Activated T-cell treated with anti-CD3 and anti-CD28 coated beads, Interleukin-2, amount 50 U/mL, for 72 hours (primary cell): ENCODE measurements around the gene MEI4. TPM values are rescaled to one million over a fixed set of nuclear protein-coding genes. Genes with fewer than 3 reads are reported as not detected.
"Not testable (repeated sequence)": the region's sequence is repeated elsewhere in the genome, so short reads cannot be mapped to it uniquely, and the experiment has no call there.

Experiments used
- ATAC-seq, 2 donors: fragments of 150-1000 bp; cut with Tn5 transposase; replicated peaks in 1 of 2; 2 replicates each; pipeline ENCODE4 v1.10.0; 2021; ENCODE audit warnings: moderate library complexity in 2 of 2, mild to moderate bottlenecking in 1 of 2
- DNase-seq, 2 donors: peaks; one replicate each; pipeline ENCODE4 v3.0.0; 2021 to 2022; ENCODE audit warnings: mixed read lengths in 1 of 2
- H3K27ac Mint-ChIP-seq: one replicate; pipeline ENCODE4 v1.8.0; 2022; ENCODE audit warnings: mild to moderate bottlenecking, moderate library complexity, mixed read lengths
- H3K27me3 Mint-ChIP-seq: one replicate; pipeline ENCODE4 v1.8.0; 2022; ENCODE audit warnings: low read depth, mixed read lengths
- H3K36me3 Mint-ChIP-seq, 2 donors: one replicate each; pipeline ENCODE4 v1.8.0; 2022; ENCODE audit warnings: mixed read lengths in 2 of 2, mild to moderate bottlenecking in 1 of 2; ENCODE audit not compliant: insufficient read depth in 2 of 2
- H3K4me1 Mint-ChIP-seq: one replicate; pipeline ENCODE4 v1.8.0; 2022; ENCODE audit warnings: low read depth, mixed read lengths
- H3K4me3 Mint-ChIP-seq, 2 donors: one replicate each; pipeline ENCODE4 v1.8.0; 2022; ENCODE audit warnings: mild to moderate bottlenecking in 2 of 2, mixed read lengths in 2 of 2, moderate library complexity in 2 of 2
- H3K9me3 Mint-ChIP-seq, 2 donors: one replicate each; pipeline ENCODE4 v1.8.0; 2022; ENCODE audit warnings: mixed read lengths in 2 of 2
- total RNA-seq, 2 donors: library from RNA; stranded (reverse); gene quantifications; one replicate each; pipeline ENCODE4 v1.2.3, GENCODE V29; 2022

MEI4 gene
- total RNA-seq, 2 donors from 2014 or later, result not detected

- ATAC-seq, result no peak
- no peak overlapping the region for H3K27ac Mint-ChIP-seq
- no peak for DNase-seq
- H3K36me3 Mint-ChIP-seq, result no peaks in the 10 kb centered on the region
- H3K4me1 Mint-ChIP-seq, result no peaks in the 10 kb centered on the region
- peaks cover 1 to 5% of the 10 kb centered on the region in 2 donors for H3K9me3 Mint-ChIP-seq
- peaks cover 7% of the 10 kb centered on the region for H3K27me3 Mint-ChIP-seq
- H3K4me3 Mint-ChIP-seq, result no peak overlapping the region
These were observed 8.6 kb upstream of the MEI4 start for GRCh38 chr6:77644102-77644705.

GRCh38 chr6:77650098-77650663, 2.7 kb upstream of the MEI4 start:
- peak overlapping the region; percentile 35 to 58 for H3K4me3 Mint-ChIP-seq
- peaks cover 7% of the 10 kb centered on the region for H3K27me3 Mint-ChIP-seq
- H3K4me1 Mint-ChIP-seq, result no peaks in the 10 kb centered on the region
- no peaks in the 10 kb centered on the region for H3K36me3 Mint-ChIP-seq
- ATAC-seq (peak in 1 of 2 donors; percentile 62), DNase-seq (peak; percentile 2 to 26)
- H3K27ac Mint-ChIP-seq, result no peak overlapping the region
- H3K9me3 Mint-ChIP-seq, result peaks cover 5 to 9% of the 10 kb centered on the region in 2 donors

GRCh38 chr6:77653816-77654215, 977 bp downstream of the MEI4 start:
- no peak for DNase-seq
- Mint-ChIP-seq H3K27me3 (peaks cover 5% of the 10 kb centered on the region), H3K27ac (no peak overlapping the region), H3K9me3 (peaks cover 8% of the 10 kb centered on the region in 2 donors), H3K4me3 (no peak overlapping the region), H3K36me3 (no peaks in the 10 kb centered on the region), H3K4me1 (no peaks in the 10 kb centered on the region)
- ATAC-seq, result no peak

- DNase-seq, ATAC-seq, H3K4me3 Mint-ChIP-seq, H3K36me3 Mint-ChIP-seq, H3K9me3 Mint-ChIP-seq, H3K4me1 Mint-ChIP-seq, H3K27me3 Mint-ChIP-seq, H3K27ac Mint-ChIP-seq: not testable (repeated sequence)
These were observed 2.2 kb downstream of the MEI4 start for GRCh38 chr6:77655035-77655434.

GRCh38 chr6:77656999-77657764, 4.3 kb downstream of the MEI4 start:
- no peaks in the 10 kb centered on the region for H3K36me3 Mint-ChIP-seq
- ATAC-seq, result no peak
- H3K4me3 Mint-ChIP-seq, result no peak overlapping the region
- no peak overlapping the region for H3K27ac Mint-ChIP-seq
- H3K4me1 Mint-ChIP-seq, result no peaks in the 10 kb centered on the region
- H3K27me3 Mint-ChIP-seq, result no peaks in the 10 kb centered on the region
- DNase-seq, result no peak
- peaks cover 3 to 4% of the 10 kb centered on the region in 2 donors for H3K9me3 Mint-ChIP-seq

- Mint-ChIP-seq H3K36me3 (no peaks in the 10 kb centered on the region), H3K27me3 (no peaks in the 10 kb centered on the region), H3K4me1 (no peaks in the 10 kb centered on the region), H3K9me3 (peaks cover 0 to 5% of the 10 kb centered on the region in 2 donors), H3K27ac (no peak overlapping the region), H3K4me3 (no peak overlapping the region)
- DNase-seq (no peak), ATAC-seq (no peak)
These were observed 13.5 kb downstream of the MEI4 start for GRCh38 chr6:77666340-77666739.

- H3K9me3 Mint-ChIP-seq, result peaks cover 0 to 5% of the 10 kb centered on the region in 2 donors
- no peaks in the 10 kb centered on the region for H3K36me3 Mint-ChIP-seq
- H3K27me3 Mint-ChIP-seq, result no peaks in the 10 kb centered on the region
- H3K4me3 Mint-ChIP-seq, result no peak overlapping the region
- H3K27ac Mint-ChIP-seq, result no peak overlapping the region
- no peaks in the 10 kb centered on the region for H3K4me1 Mint-ChIP-seq
- ATAC-seq, result no peak
- no peak for DNase-seq
These were observed 14.0 kb downstream of the MEI4 start for GRCh38 chr6:77666846-77667245.

GRCh38 chr6:77669913-77670312, 17.1 kb downstream of the MEI4 start:
- ATAC-seq (no peak), DNase-seq (no peak)
- Mint-ChIP-seq H3K36me3 (no peaks in the 10 kb centered on the region), H3K27me3 (no peaks in the 10 kb centered on the region), H3K4me1 (no peaks in the 10 kb centered on the region), H3K4me3 (no peak overlapping the region), H3K27ac (no peak overlapping the region), H3K9me3 (peaks cover 0 to 5% of the 10 kb centered on the region in 2 donors)

- Mint-ChIP-seq H3K27me3 (no peaks in the 10 kb centered on the region), H3K36me3 (no peaks in the 10 kb centered on the region), H3K4me3 (no peak overlapping the region), H3K27ac (no peak overlapping the region), H3K4me1 (no peaks in the 10 kb centered on the region), H3K9me3 (peaks cover 0 to 4% of the 10 kb centered on the region in 2 donors)
- ATAC-seq, result no peak
- no peak for DNase-seq
These were observed 21.4 kb downstream of the MEI4 start for GRCh38 chr6:77674211-77674610.

GRCh38 chr6:77678048-77678447, 25.2 kb downstream of the MEI4 start:
- Mint-ChIP-seq H3K4me1 (no peaks in the 10 kb centered on the region), H3K36me3 (no peaks in the 10 kb centered on the region), H3K4me3 (no peak overlapping the region), H3K27ac (no peak overlapping the region), H3K9me3 (peaks cover 3% of the 10 kb centered on the region in 2 donors), H3K27me3 (no peaks in the 10 kb centered on the region)
- ATAC-seq (no peak), DNase-seq (no peak)

- H3K4me1 Mint-ChIP-seq, result no peaks in the 10 kb centered on the region
- DNase-seq (no peak), ATAC-seq (no peak)
- H3K9me3 Mint-ChIP-seq, result peaks cover 3 to 5% of the 10 kb centered on the region in 2 donors
- H3K27me3 Mint-ChIP-seq, result no peaks in the 10 kb centered on the region
- H3K27ac Mint-ChIP-seq, result no peak overlapping the region
- H3K36me3 Mint-ChIP-seq, result no peaks in the 10 kb centered on the region
- no peak overlapping the region for H3K4me3 Mint-ChIP-seq
These were observed 30.7 kb downstream of the MEI4 start for GRCh38 chr6:77683515-77683914.

GRCh38 chr6:77686931-77687330, 34.1 kb downstream of the MEI4 start:
- ATAC-seq (no peak), DNase-seq (no peak)
- Mint-ChIP-seq H3K4me3 (no peak overlapping the region), H3K36me3 (no peaks in the 10 kb centered on the region), H3K27me3 (no peaks in the 10 kb centered on the region), H3K9me3 (peaks cover 3 to 8% of the 10 kb centered on the region in 2 donors), H3K4me1 (no peaks in the 10 kb centered on the region), H3K27ac (no peak overlapping the region)

- Mint-ChIP-seq H3K4me1 (no peaks in the 10 kb centered on the region), H3K27ac (no peak overlapping the region), H3K9me3 (peaks cover 0 to 8% of the 10 kb centered on the region in 2 donors), H3K27me3 (no peaks in the 10 kb centered on the region), H3K36me3 (no peaks in the 10 kb centered on the region), H3K4me3 (no peak overlapping the region)
- DNase-seq, result no peak
- ATAC-seq, result no peak
These were observed 35.8 kb downstream of the MEI4 start for GRCh38 chr6:77688649-77689048.
